HG02981 (cell line): ENCODE measurements around the gene NUBP2.
"Not testable (repeated sequence)": the region's sequence is repeated elsewhere in the genome, so short reads cannot be mapped to it uniquely, and the experiment has no call there.

ENCODE experiments used
- ATAC-seq: cut with Tn5 transposase; IDR thresholded peaks from one replicate; pipeline ENCODE4 v1.9.1; 2021; ENCODE audit warnings: mild to moderate bottlenecking, moderate library complexity; ENCODE audit not compliant: unreplicated experiment

The NUBP2 gene

DNA sequence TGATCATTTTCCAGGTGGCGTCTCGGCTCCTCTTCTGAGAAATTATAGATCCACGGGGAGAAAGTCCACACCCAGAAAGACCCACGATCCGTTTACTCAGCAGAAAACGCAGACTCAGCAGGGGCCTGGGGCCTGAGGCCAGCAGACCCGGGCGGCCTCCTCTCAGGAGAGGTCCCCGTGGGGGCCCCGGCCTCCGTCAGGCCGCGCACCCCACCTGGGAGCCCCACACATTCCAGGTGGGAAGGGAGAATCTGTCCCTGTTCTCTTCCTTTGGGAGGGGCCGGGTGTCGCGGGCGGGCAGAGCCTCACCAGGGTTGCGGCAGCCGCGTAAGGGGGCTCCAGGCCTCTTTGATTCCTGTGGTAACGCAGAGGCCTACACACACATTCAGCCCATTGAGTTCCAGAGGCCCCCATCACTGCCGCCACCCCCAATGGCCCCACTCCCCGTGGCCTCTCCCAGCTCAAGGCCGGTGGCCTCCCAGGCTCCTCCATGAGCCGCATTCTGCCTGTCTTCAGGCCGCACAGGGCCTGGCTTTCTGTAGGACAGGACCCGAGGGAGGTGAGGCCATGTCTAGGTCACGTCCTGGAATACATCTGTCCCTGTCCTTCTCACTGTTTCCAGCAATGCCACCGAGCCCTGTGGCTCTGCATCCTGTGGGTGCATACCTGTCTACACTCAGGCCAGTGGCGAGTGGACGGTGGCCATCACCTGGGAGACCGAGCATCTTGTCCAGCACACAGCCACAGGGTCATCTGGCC is 12.3 kb downstream of the NUBP2 start:
- no peak for ATAC-seq

DNA sequence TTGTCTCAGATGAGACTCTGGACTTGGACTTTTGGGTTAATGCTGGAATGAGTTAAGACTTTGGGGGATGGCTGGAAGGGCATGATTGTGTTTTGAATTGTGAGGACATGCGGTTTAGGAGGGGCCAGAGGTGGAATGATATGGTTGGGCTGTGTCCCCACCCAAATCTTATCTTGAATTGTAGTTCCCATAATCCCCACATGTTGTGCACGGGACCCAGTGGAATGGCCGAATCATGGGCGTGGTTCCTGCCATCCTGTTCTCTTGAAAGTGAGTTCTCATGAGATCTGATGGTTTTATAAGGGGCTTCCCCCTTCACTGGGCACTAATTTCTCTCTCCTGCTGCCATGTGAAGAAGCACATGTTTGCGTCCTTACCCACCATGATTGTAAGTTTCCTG is 16.5 kb downstream of the NUBP2 start:
- ATAC-seq, result not testable (repeated sequence)

DNA sequence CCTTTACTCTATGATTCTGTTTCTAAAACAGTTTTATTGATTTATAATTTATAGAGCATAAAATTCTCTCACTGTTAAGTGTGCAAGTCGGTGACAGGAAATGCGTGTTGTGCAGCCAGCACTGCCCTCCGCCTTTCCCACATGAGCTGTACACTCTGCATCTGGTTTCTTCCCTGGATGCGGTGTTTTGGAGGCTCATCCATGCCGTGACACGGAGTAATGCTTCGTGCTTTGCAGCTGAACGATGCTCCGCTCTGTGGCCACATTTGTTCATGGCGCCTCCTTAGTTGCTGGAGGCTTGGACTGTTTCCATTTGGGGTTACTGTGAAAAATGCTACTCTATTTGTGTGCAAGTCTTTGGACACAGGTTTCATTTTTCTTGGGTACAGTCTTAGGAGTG is 17.9 kb downstream of the NUBP2 start:
- ATAC-seq, result no peak

DNA sequence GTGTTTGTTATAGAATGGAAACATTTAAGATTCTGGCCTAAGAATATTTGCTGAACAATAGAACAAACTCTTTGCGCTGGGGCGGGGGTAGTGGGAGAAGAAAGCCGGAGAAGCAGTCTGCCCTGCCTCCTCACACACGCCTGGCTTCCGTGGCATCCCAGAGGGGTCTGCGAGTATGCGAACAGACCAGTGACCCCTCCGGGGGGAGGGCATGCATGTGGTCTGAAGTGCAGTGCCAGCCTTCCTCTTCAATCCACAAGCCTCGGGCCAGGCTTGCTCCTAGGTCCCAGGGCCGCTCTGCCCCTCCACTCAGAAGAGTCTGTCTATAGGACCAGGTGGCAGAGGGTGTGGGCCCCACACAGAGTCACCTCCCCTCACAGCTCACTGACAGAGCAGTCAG is 24.9 kb downstream of the NUBP2 start:
- no peak for ATAC-seq

DNA sequence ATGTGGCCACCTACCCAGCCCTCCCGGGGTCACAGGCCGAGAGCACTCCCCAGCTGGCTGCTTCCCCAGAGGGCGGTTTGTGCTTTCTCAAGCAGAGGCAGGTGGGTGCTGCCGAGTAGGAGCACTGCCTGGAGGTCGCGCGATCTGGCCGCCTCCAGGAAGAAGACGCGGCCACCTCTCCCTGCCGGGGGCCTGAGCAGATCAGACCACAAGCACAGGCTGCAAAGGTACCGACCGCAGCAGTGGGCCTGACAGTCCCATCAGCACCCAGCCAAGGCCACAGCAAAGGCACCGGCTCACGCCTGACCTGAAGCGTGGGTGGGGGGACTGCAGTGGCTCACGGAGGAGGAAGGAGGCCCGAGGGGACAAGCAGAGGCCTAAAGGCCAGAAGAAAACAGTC is 25.9 kb downstream of the NUBP2 start:
- ATAC-seq, result no peak

DNA sequence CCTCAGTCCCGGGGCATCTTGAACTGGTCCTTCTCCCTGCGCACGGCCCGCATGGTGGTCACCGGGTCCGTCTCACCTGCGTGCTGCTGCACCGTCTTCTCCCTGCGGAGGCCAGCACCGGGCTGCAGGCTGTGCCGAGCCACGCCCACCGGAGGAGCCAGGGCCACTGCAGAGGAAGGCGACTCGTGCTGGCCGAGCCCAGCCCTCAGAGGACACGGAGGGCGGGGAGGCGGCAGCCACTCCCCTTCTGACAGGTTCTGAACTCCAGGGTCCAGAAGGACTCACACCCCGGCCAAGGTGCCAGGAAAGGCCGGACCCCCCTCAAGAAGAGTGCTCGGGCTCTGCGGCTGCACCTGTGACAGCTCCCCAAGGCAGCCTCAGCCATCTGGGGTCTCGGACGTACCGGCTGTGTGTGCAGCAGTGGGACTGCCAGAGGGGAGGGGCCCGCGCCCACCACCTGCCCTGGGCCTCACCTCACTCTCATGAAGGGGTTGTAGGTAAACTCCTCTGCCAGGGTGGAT is 26.6 kb downstream of the NUBP2 start:
- no peak for ATAC-seq

DNA sequence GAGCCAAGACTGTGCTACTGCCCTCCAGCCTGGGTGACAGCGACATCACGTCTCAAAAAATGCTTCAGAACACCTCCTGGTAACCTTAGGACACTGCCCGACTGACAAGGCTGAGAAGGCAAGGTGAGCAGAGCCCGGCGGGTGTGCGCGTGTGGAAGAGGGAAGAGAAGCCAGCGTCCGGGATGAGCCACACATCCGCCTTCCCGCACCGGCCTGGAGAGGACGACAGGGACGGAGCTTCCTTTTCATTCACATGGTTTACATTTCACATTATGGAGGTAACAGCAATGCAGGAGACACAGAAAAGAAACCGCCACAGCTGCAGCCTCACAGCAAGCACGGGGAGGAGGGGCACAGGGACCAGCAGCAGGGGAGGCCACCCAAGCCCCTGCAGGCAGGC is 27.3 kb downstream of the NUBP2 start:
- ATAC-seq, result no peak

DNA sequence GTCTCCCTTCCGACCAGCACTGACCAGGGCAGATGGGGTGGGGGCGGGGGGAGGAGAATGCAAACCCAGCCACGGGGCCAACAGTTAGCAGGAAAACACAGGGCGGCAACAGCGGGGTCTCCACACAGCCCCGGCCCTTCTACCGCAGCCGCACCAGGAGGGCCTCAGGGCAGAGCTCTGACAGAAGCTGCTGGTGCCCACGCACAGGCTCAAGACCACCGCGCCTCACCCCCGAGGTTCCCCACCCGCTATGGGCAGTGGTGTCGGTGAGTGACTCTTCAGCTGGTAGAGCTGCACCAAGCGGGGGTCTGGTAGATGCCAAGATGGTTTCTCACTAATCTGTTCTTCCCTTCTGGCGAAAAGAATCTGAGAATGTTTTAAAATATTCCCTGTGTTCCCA is 27.8 kb downstream of the NUBP2 start:
- ATAC-seq, result no peak

DNA sequence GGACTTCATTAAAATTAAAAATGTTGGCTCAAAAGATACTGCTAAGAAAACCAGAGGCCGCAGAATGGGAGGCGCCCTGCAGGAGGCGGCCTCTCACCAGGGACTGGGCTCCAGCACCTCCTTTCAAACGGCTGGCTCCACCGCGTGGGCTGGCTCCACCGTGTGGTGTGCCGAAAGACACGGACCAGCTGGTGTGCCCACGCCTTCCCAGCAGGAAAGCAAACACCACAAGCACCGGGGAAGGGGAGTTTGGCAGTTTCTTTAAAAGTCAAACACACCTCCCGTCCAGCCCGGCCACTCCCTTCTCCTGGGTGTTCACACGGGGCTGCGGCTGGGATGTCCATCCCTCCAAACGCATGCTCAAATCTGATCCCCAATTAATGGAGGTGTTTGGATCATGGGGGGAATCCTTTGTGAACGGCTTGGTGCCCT is 30.0 kb downstream of the NUBP2 start:
- no peak for ATAC-seq

DNA sequence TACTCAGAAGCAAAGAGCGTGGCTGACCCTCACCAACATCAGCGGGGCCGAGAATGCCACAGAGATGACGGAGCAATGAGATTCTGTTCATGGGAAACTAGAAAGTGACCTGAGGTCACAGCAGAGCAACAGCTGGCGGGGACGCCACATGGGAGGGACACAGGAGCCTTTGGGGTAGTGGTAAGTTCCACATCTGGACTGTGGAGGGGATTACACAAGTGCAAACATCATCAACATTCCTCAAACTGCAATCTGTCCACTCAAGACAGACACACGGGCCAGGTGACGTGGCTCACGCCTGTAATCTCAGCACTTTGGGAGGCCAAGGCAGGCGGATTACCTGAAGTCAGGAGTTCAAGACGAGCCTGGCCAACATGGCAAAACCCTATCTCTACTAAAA is 32.7 kb downstream of the NUBP2 start:
- ATAC-seq, result no peak

DNA sequence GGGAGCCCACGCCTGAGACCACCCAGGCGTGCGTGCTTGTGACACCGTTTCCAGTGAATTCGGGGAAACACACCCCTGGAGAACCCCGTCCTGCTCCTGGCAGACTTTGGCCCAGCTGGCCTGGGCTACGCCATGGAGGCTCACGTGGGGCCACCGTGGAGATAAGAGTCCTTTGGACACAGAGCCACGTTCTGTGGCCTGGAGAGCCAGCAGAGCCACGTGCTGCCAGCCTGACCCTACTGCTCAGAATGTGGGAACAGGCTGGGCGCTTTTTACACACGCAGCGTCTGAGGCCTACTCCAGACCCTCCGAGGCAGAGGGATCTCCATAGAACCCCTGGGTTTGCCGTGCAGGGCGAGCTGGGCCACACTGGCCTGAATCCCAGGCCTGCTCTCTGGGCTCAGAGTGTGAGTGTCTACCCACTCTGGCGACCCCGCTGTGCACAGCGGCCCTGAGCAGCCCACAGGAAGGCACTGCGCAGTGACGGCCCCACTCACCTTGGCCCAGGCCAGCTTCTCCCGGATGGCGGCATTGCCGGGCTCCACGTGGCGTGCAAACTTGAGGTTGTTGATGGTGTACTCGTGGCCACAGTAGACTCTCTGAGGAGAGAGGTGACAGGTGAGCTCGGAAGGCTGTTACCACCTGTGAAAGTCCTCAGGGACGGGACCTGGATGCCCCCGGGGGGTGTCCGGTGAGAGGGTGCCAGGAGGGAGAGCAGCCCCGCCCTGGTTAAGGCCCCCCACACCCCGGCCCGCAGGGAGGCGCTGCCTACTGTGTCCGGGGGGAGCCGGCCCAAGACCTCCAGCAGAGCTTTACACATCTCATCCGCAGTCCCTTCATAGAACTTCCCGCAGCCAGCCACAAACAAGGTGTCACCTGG is 33.9 kb downstream of the NUBP2 start:
- ATAC-seq, result no peak

DNA sequence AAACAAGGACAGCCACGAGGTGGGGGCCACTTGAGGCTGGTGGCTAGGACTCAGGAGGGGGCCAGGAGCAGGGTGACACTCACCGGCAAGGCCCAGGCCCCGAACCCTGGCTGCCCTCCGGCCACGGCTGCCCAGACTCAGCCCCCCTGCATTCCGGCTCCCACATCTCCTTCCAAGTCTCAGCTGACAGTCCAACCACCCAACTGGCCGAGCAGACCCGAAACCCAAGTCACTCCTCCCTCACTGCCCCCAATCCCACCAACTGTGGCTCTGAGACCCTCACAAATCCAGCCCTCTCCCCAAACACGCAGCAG is 34.5 kb downstream of the NUBP2 start:
- no peak for ATAC-seq

DNA sequence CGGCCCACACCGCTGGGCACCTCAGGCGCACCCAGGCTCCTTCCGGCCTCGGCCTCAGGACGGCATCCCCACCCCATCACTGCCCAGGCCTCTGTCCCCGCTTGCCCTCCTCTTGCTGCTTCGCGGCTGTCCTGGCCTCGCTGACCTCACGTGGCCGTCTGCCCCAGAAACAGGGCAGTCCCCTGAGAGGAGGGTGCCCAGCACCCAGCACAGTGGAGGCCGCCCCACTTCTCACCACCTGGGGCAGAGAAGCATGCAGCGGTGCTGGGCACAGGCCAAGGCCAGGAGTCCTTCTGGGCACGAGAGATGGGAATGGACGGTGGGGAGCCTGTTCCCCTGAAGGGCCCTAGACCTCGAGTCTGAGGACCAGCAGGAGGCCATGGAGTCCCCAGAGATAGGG is 35.0 kb downstream of the NUBP2 start:
- no peak for ATAC-seq

DNA sequence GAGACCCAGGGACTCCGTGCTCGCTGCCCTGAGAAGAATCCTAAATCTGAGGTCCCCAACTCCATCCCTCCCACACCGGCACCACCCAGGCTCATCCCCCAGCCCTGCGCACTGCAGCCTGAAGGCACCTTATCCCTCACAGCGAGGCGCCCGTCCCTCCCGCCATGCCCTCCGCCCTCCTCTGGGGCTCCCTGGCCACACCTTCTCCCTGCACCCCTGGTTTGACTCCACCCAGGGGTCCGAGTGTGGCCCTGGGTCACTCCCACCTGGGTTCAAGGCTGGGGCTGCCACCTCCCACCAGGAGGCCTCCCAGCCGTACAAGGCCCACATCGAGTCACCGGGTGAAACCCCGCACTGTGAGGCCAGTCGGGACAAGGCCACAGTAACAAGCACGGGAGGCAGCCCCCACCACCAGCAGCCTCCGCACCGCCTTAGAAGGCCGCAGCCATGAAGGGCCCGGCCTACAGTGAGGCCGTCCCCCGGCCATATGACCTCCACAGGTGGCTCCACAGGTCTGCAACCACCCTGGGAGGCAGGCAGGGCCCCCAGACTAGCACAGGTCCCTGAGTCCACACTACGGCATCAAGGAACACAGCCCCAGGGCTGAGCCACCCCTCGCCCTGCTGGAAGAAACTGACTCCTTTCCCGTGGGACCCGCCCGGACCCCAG is 35.6 kb downstream of the NUBP2 start:
- ATAC-seq, result no peak

DNA sequence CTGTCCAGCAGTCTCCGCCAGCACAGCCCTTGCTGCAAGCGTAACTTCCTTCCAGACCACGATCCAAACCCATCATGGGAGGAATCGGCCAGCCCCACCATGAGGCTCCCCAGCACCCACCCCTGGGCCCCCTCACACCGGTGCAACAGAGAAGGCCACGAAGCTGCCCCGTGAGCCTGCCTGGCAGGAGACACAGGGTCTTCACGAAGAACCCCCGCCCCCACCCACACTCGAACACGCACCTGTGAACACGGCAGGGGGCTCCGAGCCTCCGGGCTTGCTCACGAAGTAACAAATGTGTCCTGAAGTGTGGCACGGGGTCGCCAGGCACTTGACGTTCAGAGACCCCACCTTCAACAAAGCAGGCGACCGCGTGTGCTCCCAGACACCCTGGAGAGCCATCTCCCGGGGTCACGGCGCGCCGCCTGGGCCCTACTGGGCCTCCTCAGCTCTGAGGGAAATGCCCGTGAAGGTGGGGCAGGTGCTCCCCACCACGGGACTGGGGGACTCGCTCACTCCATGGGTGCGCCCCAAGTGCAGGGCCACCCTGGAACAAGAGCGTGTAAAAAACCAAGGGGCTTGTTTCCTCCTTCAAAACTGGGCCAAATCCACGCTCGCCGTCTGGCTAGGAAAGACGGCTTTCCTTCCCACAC is 36.2 kb downstream of the NUBP2 start:
- ATAC-seq, result no peak

DNA sequence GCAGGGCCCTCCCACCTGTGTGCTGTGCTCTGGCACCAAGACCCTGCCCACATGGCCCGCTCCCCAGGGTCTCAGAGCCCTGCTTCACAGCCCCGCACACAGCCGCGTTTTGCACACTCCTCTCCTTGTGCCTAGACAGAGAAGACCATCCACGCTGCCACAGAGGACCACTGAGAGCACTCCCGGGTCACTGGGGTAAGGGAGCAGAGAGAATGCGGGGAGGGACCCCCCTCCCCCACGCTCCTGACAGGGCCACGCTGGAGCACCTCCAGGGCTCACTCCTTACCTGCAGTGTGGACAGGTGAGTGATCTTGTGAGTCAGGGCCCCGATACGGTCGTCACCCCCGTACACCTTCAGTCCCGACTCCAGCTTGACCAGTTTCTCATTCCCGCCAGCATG is 36.9 kb downstream of the NUBP2 start:
- no peak for ATAC-seq

DNA sequence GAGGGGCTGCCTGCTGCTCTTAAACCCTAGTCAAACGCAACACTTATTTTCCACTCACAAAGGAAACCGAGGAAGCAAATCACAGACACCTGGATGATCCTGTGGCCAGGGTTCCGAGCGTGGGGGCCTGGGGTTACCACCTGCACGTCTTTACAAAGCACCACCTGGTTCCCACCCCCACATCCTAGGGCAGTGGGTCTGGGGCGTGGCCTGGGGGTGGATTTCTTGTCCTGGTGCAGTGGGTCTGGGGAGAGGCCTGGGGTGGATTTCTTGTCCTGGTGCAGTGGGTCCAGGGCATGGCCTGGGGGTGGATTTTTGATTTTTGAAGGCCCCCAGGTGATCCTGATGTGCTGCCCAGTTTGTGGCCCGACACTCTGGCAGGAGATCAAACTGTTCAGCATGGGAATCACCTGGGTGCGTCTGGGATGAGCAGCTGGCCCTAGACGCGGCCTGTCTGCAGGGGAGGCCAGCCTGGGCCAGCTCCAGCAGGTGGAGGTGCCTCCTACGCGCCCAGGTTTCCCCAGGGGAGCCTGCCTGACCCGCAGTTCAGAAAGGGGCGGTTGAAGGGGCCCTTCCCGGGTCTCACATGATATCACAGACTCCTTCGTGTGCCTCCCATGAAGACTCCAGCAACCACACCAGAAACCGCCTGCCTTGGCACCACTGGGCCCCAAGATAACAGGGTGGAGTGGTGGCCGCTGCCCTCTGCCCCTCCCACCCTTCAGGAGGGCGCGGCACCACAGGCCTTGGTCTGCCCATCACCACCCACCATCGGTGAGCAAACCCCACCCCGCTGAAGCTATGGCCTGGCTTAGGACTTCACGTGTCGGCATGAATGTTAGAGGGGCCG is 37.6 kb downstream of the NUBP2 start:
- no peak for ATAC-seq

DNA sequence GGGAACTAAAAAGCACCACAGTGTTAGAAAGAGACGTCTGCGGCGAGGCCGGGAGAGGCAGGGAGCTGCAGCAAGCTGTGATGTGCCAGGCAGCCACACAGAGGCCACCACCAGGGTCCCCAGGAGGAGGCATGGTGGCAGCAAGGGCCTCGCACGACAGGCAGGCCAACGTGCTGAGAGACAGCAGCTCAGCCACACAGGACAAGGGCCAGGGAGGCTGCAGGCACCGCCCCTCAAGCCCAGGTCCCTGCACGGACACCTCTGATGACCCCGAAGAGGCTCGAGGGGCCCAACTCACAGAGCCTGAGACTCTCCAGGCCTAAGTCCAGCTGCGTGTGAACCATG is 38.2 kb downstream of the NUBP2 start:
- ATAC-seq, result no peak

DNA sequence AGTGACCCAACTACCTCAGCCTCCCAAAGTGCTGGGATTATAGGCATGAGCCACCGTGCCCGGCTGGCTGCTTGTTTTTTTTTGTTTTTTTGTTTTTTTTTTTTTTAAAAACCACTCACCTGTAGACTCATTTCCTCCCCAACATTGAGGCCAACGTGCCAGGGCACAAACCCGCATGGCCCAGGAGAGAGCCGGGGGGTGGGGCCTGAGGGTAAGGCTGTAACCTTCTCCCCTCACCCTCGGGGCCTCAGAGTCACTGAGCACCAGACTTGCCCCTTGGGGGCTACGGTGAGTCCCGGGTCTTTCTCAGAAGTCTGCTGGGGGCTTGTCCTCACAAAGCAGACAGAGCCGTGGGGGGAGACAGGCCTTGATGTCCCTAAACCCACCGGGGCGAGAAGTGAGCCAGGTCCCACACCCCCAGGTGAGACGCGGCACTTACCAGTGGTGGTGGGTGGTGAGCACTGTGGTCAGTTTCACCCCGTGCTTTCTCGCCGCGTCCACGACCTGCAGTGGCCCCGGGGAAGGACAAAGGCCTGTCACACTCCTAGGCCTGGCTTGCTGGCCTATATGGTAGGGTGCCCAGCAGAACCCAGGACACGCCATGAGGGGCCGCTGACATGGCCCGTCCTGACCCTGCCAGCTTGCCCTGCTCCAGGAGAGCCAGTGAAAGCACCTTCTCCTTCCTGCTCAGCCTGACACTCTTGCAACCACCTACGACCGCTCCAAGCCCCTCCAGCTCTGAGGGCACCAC is 39.3 kb downstream of the NUBP2 start:
- no peak for ATAC-seq

DNA sequence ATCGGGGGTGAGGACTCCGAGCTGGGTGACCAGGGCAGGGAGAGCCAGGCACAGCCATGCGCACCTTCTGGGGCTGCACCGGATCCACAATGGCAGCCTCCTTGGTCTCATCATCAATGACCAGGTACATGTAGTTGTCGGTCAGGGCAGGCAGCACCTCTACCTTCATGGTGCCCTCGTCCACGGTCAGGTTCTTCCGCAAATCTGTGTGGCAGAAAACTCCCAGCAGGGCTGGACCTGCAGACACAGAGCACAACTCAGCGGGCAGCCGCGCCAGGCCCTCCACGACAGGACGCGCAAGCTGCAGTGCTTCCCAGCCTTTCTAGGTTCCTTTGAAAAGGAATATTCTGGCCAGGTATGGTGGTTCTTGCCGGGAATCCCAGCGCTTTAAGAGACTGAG is 40.0 kb downstream of the NUBP2 start:
- no peak for ATAC-seq
